NT2/D1 (cell line): ENCODE measurements around the gene TMC2.

Experiments
- SUZ12 ChIP-seq: IDR thresholded peaks from 2 replicates; pipeline ENCODE4 v1.6.1; 2011; ENCODE audit not compliant: insufficient read length, insufficient read depth; ENCODE audit errors: extremely low read depth
- YY1 ChIP-seq: IDR thresholded peaks from 2 replicates; pipeline ENCODE4 v1.6.1; 2011; ENCODE audit not compliant: insufficient read length, insufficient read depth
- ZNF274 ChIP-seq: IDR thresholded peaks from 2 replicates; pipeline ENCODE4 v1.6.1; 2011; ENCODE audit warnings: mild to moderate bottlenecking, low read depth, low read length

DNA sequence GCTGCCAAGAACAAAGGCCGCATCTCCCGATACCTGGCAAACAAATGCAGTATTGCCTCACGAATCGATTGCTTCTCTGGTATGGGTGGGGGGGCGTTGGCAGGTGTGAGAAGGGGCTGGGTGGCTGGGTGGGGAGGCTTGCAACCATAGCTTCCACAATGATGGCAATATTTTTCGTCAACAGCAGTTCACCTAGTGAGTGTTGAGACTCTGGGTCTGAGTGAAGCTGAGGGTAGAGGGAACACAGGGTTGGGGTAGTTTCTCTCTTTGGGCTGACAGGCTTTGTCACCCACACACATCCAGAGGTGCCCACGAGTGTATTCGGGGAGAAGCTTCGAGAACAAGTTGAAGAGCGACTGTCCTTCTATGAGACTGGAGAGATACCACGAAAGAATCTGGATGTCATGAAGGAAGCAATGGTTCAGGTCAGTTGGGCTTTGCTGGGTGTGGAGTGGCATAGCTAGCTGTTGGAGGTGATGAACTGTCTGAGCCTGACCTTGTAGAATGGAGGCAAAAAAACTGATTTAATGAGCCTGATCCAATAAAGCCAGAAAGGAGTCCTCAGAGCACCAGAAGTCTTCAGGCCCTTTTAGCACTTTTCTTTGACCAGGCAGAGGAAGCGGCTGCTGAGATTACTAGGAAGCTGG lies 120.2 kb downstream of the TMC2 start:
- no peak for TF ChIP-seq YY1
- TF ChIP-seq ZNF274: no peak
- TF ChIP-seq SUZ12: no peak
